Dermis microvascular lymphatic vessel endothelial cell (primary cell): ENCODE results near the gene CTNNA2. TPM values are rescaled to one million over a fixed set of nuclear protein-coding genes. Genes with fewer than 3 reads are reported as not detected.

Experiments
- DNase-seq, 2 donors: peaks; one replicate each; pipeline versions ENCODE4 v3.0.0 to v3.0.0-alpha.2; 2010; ENCODE audit warnings: low read depth in 2 of 2
- total RNA-seq: library from RNA; depleted of rRNA; stranded (reverse); fragments of >200 nt; gene quantifications from 2 replicates; pipeline ENCODE4 v1.2.1, GENCODE V29; 2014

Gene CTNNA2
- total RNA-seq, 1 donor from 2014 or later = not detected

- DNase-seq = no peak
Measured at GRCh38 chr2:79788952-79789651, 276.3 kb downstream of the CTNNA2 start.

- no peak for DNase-seq
Measured at GRCh38 chr2:79789811-79790210, 277.0 kb downstream of the CTNNA2 start.

GRCh38 chr2:79792090-79792489, 279.2 kb downstream of the CTNNA2 start:
- DNase-seq = no peak

- DNase-seq = no peak
Measured at GRCh38 chr2:79793006-79793405, 280.2 kb downstream of the CTNNA2 start.

GRCh38 chr2:79796641-79797040, 283.8 kb downstream of the CTNNA2 start:
- DNase-seq = no peak

- DNase-seq = no peak
Measured at GRCh38 chr2:79798776-79799175, 285.9 kb downstream of the CTNNA2 start.

GRCh38 chr2:79799729-79800128, 286.9 kb downstream of the CTNNA2 start:
- no peak for DNase-seq

- no peak for DNase-seq
Measured at GRCh38 chr2:79801082-79801481, 288.2 kb downstream of the CTNNA2 start.

GRCh38 chr2:79817288-79817687, 304.4 kb downstream of the CTNNA2 start:
- DNase-seq = no peak

- no peak for DNase-seq
Measured at GRCh38 chr2:79820281-79820680, 307.4 kb downstream of the CTNNA2 start.

- DNase-seq = no peak
Measured at GRCh38 chr2:79822136-79822535, 309.3 kb downstream of the CTNNA2 start.

- DNase-seq = no peak
Measured at GRCh38 chr2:79824086-79824786, 311.4 kb downstream of the CTNNA2 start.

GRCh38 chr2:79827881-79828280, 315.0 kb downstream of the CTNNA2 start:
- DNase-seq = no peak

- no peak for DNase-seq
Measured at GRCh38 chr2:79830501-79830900, 317.6 kb downstream of the CTNNA2 start.

GRCh38 chr2:79831961-79832360, 319.1 kb downstream of the CTNNA2 start:
- no peak for DNase-seq

GRCh38 chr2:79832511-79833234, 319.8 kb downstream of the CTNNA2 start:
- no peak for DNase-seq

- DNase-seq = no peak
Measured at GRCh38 chr2:79833235-79833878, 320.5 kb downstream of the CTNNA2 start.

GRCh38 chr2:79835911-79836310, 323.1 kb downstream of the CTNNA2 start:
- DNase-seq = no peak

GRCh38 chr2:79844011-79844410, 331.2 kb downstream of the CTNNA2 start:
- no peak for DNase-seq

GRCh38 chr2:79846878-79847277, 334.0 kb downstream of the CTNNA2 start:
- no peak for DNase-seq

- no peak for DNase-seq
Measured at GRCh38 chr2:79849241-79849640, 336.4 kb downstream of the CTNNA2 start.

- DNase-seq = no peak
Measured at GRCh38 chr2:79849949-79850348, 337.1 kb downstream of the CTNNA2 start.
